Memory B cell (primary cell): ENCODE results near the gene GSTM5.
"Not testable (repeated sequence)": the region's sequence is repeated elsewhere in the genome, so short reads cannot be mapped to it uniquely, and the experiment has no call there.

Experiments used
- ATAC-seq: fragments of 150-1000 bp; cut with Tn5 transposase; 2 replicates; pipeline ENCODE4 v1.10.0; 2021; ENCODE audit warnings: low read depth, mild to moderate bottlenecking, moderate library complexity
- DNase-seq, 2 donors: peaks; one replicate each; pipeline ENCODE4 v3.0.0; 2022; ENCODE audit warnings: low spot score in 2 of 2
- H3K27ac Mint-ChIP-seq: one replicate; pipeline ENCODE4 v1.8.0; 2022; ENCODE audit warnings: mild to moderate bottlenecking, moderate library complexity, mixed read lengths
- H3K27me3 Mint-ChIP-seq: one replicate; pipeline ENCODE4 v1.8.0; 2022; ENCODE audit warnings: mixed read lengths
- H3K36me3 Mint-ChIP-seq: one replicate; pipeline ENCODE4 v1.8.0; 2022; ENCODE audit warnings: mild to moderate bottlenecking, mixed read lengths
- H3K4me1 Mint-ChIP-seq: one replicate; pipeline ENCODE4 v1.8.0; 2022; ENCODE audit warnings: mixed read lengths
- H3K4me3 Mint-ChIP-seq: one replicate; pipeline ENCODE4 v1.8.0; 2022; ENCODE audit warnings: mild to moderate bottlenecking, moderate library complexity, mixed read lengths
- H3K9me3 Mint-ChIP-seq: one replicate; pipeline ENCODE4 v1.8.0; 2022; ENCODE audit warnings: mixed read lengths

Gene GSTM5

DNA sequence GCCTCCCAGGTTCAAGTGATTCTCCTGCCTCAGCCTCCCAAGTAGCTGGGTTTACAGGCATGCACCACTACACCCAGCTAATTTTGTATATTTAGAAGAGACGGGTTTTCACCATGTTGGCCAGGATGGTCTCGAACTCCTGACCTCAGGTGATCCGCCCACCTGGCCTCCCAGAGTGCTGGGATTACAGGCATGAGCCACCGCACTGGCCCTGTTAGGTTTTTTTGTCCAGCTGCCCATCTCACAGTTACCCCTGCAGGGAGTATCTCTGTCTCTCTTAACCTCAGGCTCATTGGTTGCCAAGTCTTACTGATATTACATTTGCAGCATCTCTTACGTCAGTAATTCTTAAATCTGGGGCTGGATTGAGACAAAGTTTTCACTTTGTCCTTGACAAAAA, 44.3 kb downstream of the GSTM5 start:
- H3K27ac Mint-ChIP-seq, H3K4me1 Mint-ChIP-seq, H3K4me3 Mint-ChIP-seq, H3K9me3 Mint-ChIP-seq, H3K36me3 Mint-ChIP-seq, DNase-seq, ATAC-seq: not testable (repeated sequence)
- peaks cover 12% of the 10 kb centered on the region for H3K27me3 Mint-ChIP-seq

DNA sequence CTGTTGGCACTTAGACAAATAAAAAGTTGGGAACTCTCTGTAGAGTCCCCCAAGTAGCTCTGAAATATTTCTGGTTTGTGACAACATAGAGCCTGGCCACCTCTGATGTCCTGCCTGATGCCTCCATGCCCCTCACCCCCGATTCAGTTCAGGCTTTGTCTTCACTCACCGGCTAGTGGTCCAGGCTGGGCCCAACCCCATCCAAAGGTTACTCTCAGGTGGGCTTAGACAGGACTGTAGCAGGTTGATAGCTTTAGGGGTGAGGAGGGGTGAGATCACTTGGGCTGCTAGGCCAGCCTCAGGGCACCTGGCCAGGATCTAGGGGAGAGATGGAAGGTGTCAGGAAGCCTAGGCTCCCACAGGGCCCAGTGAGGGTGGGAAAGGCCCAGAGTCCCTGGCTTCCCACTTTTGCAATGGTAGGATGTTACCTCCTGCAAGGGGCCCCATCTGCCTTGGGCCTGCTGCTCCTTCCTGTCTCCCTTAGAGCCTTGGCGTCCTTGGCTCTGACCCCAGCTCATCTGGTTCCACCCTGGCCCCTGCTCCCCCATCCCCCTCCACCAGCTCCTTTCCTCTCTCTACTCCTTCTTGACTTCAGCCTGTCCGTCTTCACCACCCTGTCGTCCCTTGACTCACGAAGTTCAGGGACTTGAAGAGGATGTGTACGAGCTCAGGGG, 44.9 kb downstream of the GSTM5 start:
- no peak overlapping the region for H3K4me3 Mint-ChIP-seq
- H3K4me1 Mint-ChIP-seq, result no peaks in the 10 kb centered on the region
- ATAC-seq, result no peak
- no peaks in the 10 kb centered on the region for H3K36me3 Mint-ChIP-seq
- DNase-seq, result no peak
- no peaks in the 10 kb centered on the region for H3K9me3 Mint-ChIP-seq
- no peak overlapping the region for H3K27ac Mint-ChIP-seq
- H3K27me3 Mint-ChIP-seq, result peaks cover 8% of the 10 kb centered on the region

- no peak overlapping the region for H3K27ac Mint-ChIP-seq
- no peaks in the 10 kb centered on the region for H3K36me3 Mint-ChIP-seq
- no peak for ATAC-seq
- peaks cover 7% of the 10 kb centered on the region for H3K27me3 Mint-ChIP-seq
- H3K4me1 Mint-ChIP-seq, result no peaks in the 10 kb centered on the region
- no peaks in the 10 kb centered on the region for H3K9me3 Mint-ChIP-seq
- no peak for DNase-seq
- H3K4me3 Mint-ChIP-seq, result no peak overlapping the region
Observed at GRCh38 chr1:109757936-109758786, 46.1 kb downstream of the GSTM5 start.

DNA sequence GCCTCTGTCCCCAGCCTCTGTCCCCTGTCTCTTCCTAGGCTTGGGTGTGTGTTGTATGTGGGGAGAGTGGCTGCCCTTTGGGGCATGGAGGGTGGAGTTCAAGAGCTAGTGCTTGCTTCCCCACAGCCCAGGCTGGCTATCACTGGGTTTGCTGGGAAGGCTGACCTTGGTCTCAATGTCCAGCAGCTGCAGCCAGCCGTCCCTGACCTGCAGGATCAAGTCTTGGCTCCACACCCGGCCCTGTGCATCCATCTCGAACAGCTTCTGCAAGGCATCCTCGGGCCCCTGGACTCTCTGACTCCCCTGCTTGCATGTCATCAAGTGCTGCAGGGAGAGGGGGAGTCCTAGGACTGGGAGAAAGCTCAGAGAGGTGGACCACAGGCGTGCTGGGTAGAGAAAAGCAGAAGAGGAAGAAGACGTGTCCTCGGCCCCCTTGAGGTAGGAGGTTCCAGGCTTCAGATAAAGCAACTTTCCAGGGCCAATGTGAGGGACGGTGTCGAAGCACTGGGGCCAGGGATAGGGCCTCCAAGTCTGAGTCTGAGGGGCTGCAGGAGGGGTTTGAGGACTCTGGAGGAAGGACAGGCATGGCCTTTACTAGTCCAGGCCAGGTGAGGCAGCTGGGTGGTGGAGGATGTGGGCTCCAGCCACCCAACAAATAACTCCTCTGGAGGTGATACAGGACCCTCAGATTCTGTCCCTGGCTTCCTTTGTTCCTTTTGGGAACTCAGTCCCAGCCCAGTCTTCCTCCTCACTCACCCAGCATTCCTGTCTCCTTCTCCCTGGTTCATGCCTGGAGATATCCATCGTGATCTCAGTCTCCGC, 47.7 kb downstream of the GSTM5 start:
- H3K27me3 Mint-ChIP-seq, result peaks cover 8% of the 10 kb centered on the region
- H3K27ac Mint-ChIP-seq, result no peak overlapping the region
- H3K4me1 Mint-ChIP-seq, result no peaks in the 10 kb centered on the region
- no peaks in the 10 kb centered on the region for H3K9me3 Mint-ChIP-seq
- ATAC-seq (no peak), DNase-seq (no peak)
- H3K4me3 Mint-ChIP-seq, result no peak overlapping the region
- no peaks in the 10 kb centered on the region for H3K36me3 Mint-ChIP-seq

DNA sequence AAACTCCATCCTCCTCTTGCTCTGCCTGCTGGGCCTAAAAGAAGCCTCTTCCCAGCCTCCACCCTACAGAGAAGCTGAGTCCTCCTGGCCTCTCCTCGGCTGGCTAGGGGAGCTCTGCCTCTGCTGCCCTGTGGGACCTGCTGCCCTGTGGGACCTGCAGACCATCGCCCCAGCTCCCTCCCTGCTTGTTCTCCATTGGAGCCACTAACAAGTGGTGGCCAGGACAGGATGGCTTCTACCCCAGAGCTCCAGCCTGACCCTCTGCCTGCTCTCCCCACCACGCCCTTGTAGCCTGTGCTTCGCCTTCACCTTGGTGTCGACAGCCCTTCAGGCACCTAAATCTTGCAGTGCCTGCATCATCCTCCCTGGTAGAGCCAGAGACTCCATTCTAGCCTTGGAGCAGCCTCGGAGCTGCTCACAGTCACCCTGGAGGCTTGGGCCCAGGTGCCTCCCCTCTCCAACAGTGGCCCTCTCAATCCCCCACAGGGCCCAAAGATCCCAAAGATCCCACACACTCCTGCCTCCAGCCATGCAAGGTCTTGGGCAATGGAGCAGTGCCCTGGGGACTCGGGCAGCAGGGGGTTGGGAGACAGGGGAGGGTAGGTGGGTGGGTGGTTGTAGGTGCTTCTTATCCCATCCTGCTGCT, 48.7 kb downstream of the GSTM5 start:
- no peaks in the 10 kb centered on the region for H3K4me1 Mint-ChIP-seq
- DNase-seq (no peak), ATAC-seq (no peak)
- H3K4me3 Mint-ChIP-seq, result no peak overlapping the region
- H3K27me3 Mint-ChIP-seq, result peaks cover 8% of the 10 kb centered on the region
- H3K27ac Mint-ChIP-seq, result no peak overlapping the region
- no peaks in the 10 kb centered on the region for H3K36me3 Mint-ChIP-seq
- H3K9me3 Mint-ChIP-seq, result no peaks in the 10 kb centered on the region

DNA sequence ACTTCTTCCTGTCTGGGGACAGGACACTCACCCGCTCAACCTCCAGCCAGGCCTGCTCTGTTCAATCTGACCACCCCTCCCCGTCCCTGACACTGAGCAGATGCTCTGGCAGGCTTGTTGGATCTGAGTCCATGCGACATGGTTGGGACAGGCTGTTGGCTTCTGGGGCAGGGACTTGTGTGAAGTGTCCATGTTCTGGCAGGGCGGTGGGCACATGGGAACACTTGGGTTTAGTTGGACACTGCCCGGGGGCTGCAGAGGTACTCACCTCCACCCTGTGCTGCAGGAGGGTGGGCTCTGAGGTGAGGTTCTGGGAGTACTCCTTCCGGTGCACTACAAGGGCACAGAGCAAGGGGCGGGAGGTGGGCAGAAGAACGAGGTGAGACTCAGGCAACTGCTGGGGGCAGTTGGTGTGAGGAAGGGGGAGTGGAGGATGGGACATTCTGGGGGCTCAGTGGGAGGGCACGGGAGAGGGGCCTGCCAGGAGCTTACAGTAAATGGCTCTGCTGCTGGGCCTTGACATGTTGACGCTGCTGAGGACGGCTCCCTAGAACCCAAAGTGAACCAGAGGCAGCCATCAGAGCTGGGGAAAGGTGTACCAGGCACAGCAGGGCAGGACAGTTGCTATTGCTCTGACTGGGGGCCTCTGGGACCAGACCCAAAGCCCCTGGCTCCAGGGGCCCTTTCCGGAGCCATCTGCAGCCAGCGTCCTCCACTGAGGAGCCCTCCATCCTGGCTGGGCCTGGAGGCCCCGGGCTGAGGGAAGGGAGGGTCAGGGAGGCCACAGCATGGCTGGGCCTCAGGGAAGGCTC, 49.4 kb downstream of the GSTM5 start:
- Mint-ChIP-seq H3K36me3 (no peaks in the 10 kb centered on the region), H3K4me1 (no peaks in the 10 kb centered on the region), H3K27ac (no peak overlapping the region), H3K4me3 (no peak overlapping the region), H3K27me3 (peaks cover 7% of the 10 kb centered on the region), H3K9me3 (no peaks in the 10 kb centered on the region)
- DNase-seq (no peak), ATAC-seq (no peak)

GRCh38 chr1:109762039-109762585, 50.1 kb downstream of the GSTM5 start:
- DNase-seq (no peak), ATAC-seq (no peak)
- no peaks in the 10 kb centered on the region for H3K9me3 Mint-ChIP-seq
- H3K27me3 Mint-ChIP-seq, result peaks cover 7% of the 10 kb centered on the region
- no peaks in the 10 kb centered on the region for H3K36me3 Mint-ChIP-seq
- H3K4me3 Mint-ChIP-seq, result no peak overlapping the region
- H3K27ac Mint-ChIP-seq, result no peak overlapping the region
- no peaks in the 10 kb centered on the region for H3K4me1 Mint-ChIP-seq

- DNase-seq, result no peak
- Mint-ChIP-seq H3K9me3 (no peaks in the 10 kb centered on the region), H3K4me3 (no peak overlapping the region), H3K36me3 (no peaks in the 10 kb centered on the region), H3K27ac (no peak overlapping the region), H3K27me3 (peaks cover 6% of the 10 kb centered on the region), H3K4me1 (no peaks in the 10 kb centered on the region)
- ATAC-seq, result no peak
Observed at GRCh38 chr1:109762821-109763645, 51.0 kb downstream of the GSTM5 start.

DNA sequence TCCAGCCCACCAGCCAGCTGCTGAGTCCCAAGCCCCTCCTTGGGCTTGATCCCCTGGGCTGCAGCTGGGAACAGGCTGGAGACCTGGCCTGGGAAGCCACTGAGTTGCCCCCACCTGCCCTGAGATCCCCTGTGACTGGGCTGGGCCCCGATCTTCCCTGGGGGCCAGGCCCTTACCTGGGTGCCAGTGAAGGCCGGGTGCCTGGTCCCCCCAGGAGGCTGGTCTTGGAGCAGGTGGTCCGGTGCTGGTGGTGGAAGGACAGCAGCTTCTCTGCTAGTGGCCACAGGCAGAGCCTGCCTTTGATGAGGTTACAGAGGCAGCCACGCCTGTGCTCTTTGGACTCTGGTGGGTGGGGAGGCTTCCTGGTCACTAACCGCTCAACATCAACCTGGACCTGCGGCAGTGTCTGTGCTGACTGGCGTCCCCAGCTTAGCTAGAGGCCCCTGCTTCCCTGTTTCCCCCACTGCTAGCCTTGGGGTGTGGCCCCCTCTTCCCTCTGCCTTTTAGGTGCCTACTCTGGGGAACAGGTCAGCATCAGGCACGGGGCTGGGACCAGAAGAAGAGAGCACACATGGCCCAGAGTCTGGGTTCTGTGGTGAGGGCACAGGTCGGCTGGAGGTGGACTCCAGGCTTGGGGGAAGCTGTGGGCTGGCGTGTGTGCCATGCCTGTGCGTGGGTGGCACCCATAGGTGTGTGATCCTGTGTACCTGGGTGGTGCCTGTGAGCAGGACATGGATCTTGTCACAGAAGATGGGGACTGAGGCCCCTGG, 51.8 kb downstream of the GSTM5 start, which contains the start of gene EPS8L3:
TSS of gene EPS8L3 (minus strand) at position 278 of the 770 bp plus-strand sequence. CDS start 2,174 bp downstream, outside the sequence.
- Mint-ChIP-seq H3K27ac (no peak within 1 kb of the TSS), H3K4me1 (no peaks in the 10 kb centered on the region), H3K4me3 (no peak within 1 kb of the TSS), H3K36me3 (no peaks in the 10 kb centered on the region), H3K27me3 (peaks cover 6% of the 10 kb centered on the region), H3K9me3 (no peaks in the 10 kb centered on the region)
- DNase-seq (no peak), ATAC-seq (no peak)

GRCh38 chr1:109764561-109765482, 52.8 kb downstream of the GSTM5 start:
- H3K36me3 Mint-ChIP-seq, result no peaks in the 10 kb centered on the region
- no peaks in the 10 kb centered on the region for H3K9me3 Mint-ChIP-seq
- ATAC-seq (no peak), DNase-seq (no peak)
- H3K4me1 Mint-ChIP-seq, result no peaks in the 10 kb centered on the region
- no peak overlapping the region for H3K27ac Mint-ChIP-seq
- no peak overlapping the region for H3K4me3 Mint-ChIP-seq
- peaks cover 14% of the 10 kb centered on the region for H3K27me3 Mint-ChIP-seq

GRCh38 chr1:109765483-109765815, 53.4 kb downstream of the GSTM5 start:
- Mint-ChIP-seq H3K4me3 (no peak overlapping the region), H3K27me3 (peaks cover 14% of the 10 kb centered on the region), H3K9me3 (no peaks in the 10 kb centered on the region), H3K27ac (no peak overlapping the region), H3K4me1 (no peaks in the 10 kb centered on the region), H3K36me3 (no peaks in the 10 kb centered on the region)
- ATAC-seq (no peak), DNase-seq (no peak)
